GM23248 (cell line): Measurements from ENCODE around the gene BCAR1. TPM values are rescaled to one million over a fixed set of nuclear protein-coding genes. Genes with fewer than 3 reads are reported as not detected.

Experiments
- DNase-seq: peaks from one replicate; pipeline ENCODE4 v3.0.0-alpha.2; 2015
- H2AFZ ChIP-seq: fragments of 200-600 bp; sonication (generic); 2 replicates; pipeline ENCODE4 v1.6.1; 2016; ENCODE audit warnings: antibody characterized with exemption
- H3F3A ChIP-seq: fragments of 200-600 bp; sonication (generic); 2 replicates; pipeline ENCODE4 v1.6.1; 2016; ENCODE audit warnings: mild to moderate bottlenecking, antibody characterized with exemption, mixed run types; ENCODE audit not compliant: insufficient read depth
- H3K27ac ChIP-seq: fragments of 200-600 bp; sonication (generic); 2 replicates; pipeline ENCODE4 v1.5.1; 2016; ENCODE audit warnings: mild to moderate bottlenecking
- H3K27me3 ChIP-seq: fragments of 200-600 bp; sonication (generic); replicated peaks from 2 replicates; pipeline ENCODE4 v1.6.1; 2016; ENCODE audit warnings: mild to moderate bottlenecking; ENCODE audit not compliant: insufficient read depth
- H3K36me3 ChIP-seq: fragments of 200-600 bp; sonication (generic); 2 replicates; pipeline ENCODE4 v1.6.1; 2016; ENCODE audit warnings: low read depth, mild to moderate bottlenecking
- H3K4me1 ChIP-seq: fragments of 200-600 bp; sonication (generic); 2 replicates; pipeline ENCODE4 v1.6.1; 2016; ENCODE audit warnings: mild to moderate bottlenecking; ENCODE audit not compliant: insufficient read depth
- H3K4me2 ChIP-seq: fragments of 200-600 bp; sonication (generic); one replicate; pipeline ENCODE4 v1.6.1; 2016; ENCODE audit warnings: mild to moderate bottlenecking; ENCODE audit not compliant: unreplicated experiment
- H3K4me3 ChIP-seq: fragments of 200-600 bp; sonication (generic); 2 replicates; pipeline ENCODE4 v1.5.1; 2016; ENCODE audit warnings: mild to moderate bottlenecking
- H3K79me2 ChIP-seq: fragments of 200-600 bp; sonication (generic); 2 replicates; pipeline ENCODE4 v1.6.1; 2016; ENCODE audit warnings: mild to moderate bottlenecking; ENCODE audit not compliant: insufficient read depth
- H3K9ac ChIP-seq: fragments of 200-600 bp; sonication (generic); 2 replicates; pipeline ENCODE4 v1.6.1; 2016; ENCODE audit warnings: mild to moderate bottlenecking
- H3K9me2 ChIP-seq: fragments of 200-600 bp; sonication (generic); 2 replicates; pipeline ENCODE4 v1.6.1; 2016; ENCODE audit warnings: mixed run types, mild to moderate bottlenecking, moderate library complexity; ENCODE audit not compliant: insufficient read depth
- H3K9me3 ChIP-seq: fragments of 200-600 bp; sonication (generic); one replicate; pipeline ENCODE4 v1.6.1; 2017; ENCODE audit warnings: low read depth
- H4K20me1 ChIP-seq: fragments of 200-600 bp; sonication (generic); 2 replicates; pipeline ENCODE4 v1.6.0; 2016; ENCODE audit not compliant: insufficient read depth
- EZH2 ChIP-seq: fragments of 200-600 bp; sonication (generic); IDR thresholded peaks from 2 replicates; pipeline ENCODE4 v1.6.1; 2018; ENCODE audit warnings: antibody characterized with exemption, mild to moderate bottlenecking; ENCODE audit not compliant: insufficient read depth, poor library complexity, severe bottlenecking
- EZH2phosphoT487 ChIP-seq: fragments of 200-600 bp; sonication (generic); IDR thresholded peaks from 2 replicates; pipeline ENCODE4 v1.6.1; 2018; ENCODE audit warnings: antibody characterized with exemption, moderate library complexity, mild to moderate bottlenecking, low read depth; ENCODE audit not compliant: insufficient read depth
- WGBS, 2 experiments: methylation state at CpG; one replicate each; pipeline ENCODE4 v1.1.6; 2015 to 2017; ENCODE audit warnings: low lambda C conversion rate in 2 of 2, low coverage in 1 of 2; ENCODE audit errors: missing lambda C conversion rate in 2 of 2; 5-methylcytosine and 5-hydroxymethylcytosine counted together
- in situ Hi-C: fragments of 300-500 bp; cut with MboI; formaldehyde crosslinking; loops from 2 replicates; pipeline ENCODE4 v1.15.0; 2020
- polyA plus RNA-seq: library from polyadenylated mRNA; unstranded; fragments of >200 nt; fragmentation: Nextera tagmentation; extraction: Ambion mirVana; gene quantifications from 2 replicates; pipeline ENCODE4 v1.2.1, GENCODE V29; 2016
- total RNA-seq: library from RNA; depleted of rRNA; stranded (reverse); fragments of >200 nt; shearing (Covaris generic); gene quantifications from 2 replicates; pipeline ENCODE4 v1.2.3, GENCODE V29; 2014

Gene BCAR1
- total and polyA plus RNA-seq, 2 experiments from 2014 or later = 52.9 to 87.0 TPM

- peak overlapping the region; percentile 51 for H3K4me3 ChIP-seq
Observed at GRCh38 chr16:75198135-75198600, 53.3 kb downstream of the BCAR1 start.

GRCh38 chr16:75197522-75198134, 53.8 kb downstream of the BCAR1 start:
- H3K27ac ChIP-seq = no peak overlapping the region
- peak overlapping the region; percentile 67 for H3K4me2 ChIP-seq
- no peaks in the 10 kb centered on the region for H3K9me3 ChIP-seq
- no peaks in the 10 kb centered on the region for H3K79me2 ChIP-seq
- peak overlapping the region; percentile 51; the same call in 1 of the 2 replicates for H3K4me3 ChIP-seq
- peaks cover 8% of the 10 kb centered on the region; the same call in 1 of the 2 replicates for H3K27me3 ChIP-seq
- TF ChIP-seq EZH2phosphoT487 = no peak
- no peak for TF ChIP-seq EZH2
- peak overlapping the region; percentile 90 for H2AFZ ChIP-seq
- H3K9ac ChIP-seq = no peak overlapping the region
- no peaks in the 10 kb centered on the region for H3K36me3 ChIP-seq
- H4K20me1 ChIP-seq = no peaks in the 10 kb centered on the region
- WGBS, 2 experiments = 75 to 78% methylated on average over 14 of the region's 14 CpGs
- in situ Hi-C loops = no loop called here
- H3K4me1 ChIP-seq = no peaks in the 10 kb centered on the region
- no peaks in the 10 kb centered on the region for H3K9me2 ChIP-seq
- no peak for DNase-seq
- H3F3A ChIP-seq = no peaks in the 10 kb centered on the region

More at GRCh38 chr16:75198135-75198600, 53.3 kb downstream of the BCAR1 start:
- TF ChIP-seq EZH2 (no peak), EZH2phosphoT487 (no peak)
- Histone ChIP-seq H3K4me2 (peak overlapping the region; percentile 67), H4K20me1 (no peaks in the 10 kb centered on the region), H3K79me2 (no peaks in the 10 kb centered on the region), H3K27ac (no peak overlapping the region), H3K36me3 (no peaks in the 10 kb centered on the region), H3K9me2 (no peaks in the 10 kb centered on the region), H3K9ac (peak overlapping the region; percentile 42), H3F3A (no peaks in the 10 kb centered on the region), H3K27me3 (peaks cover 8% of the 10 kb centered on the region; the same call in 1 of the 2 replicates), H3K9me3 (no peaks in the 10 kb centered on the region), H3K4me1 (no peaks in the 10 kb centered on the region), H2AFZ (peak overlapping the region; percentile 90)
- WGBS, 2 experiments = 0 to 3% methylated on average over 18 of the region's 18 CpGs
- in situ Hi-C loops = no loop called here
- peak; percentile 67 for DNase-seq

- Histone ChIP-seq H3K4me2 (no peak overlapping the region), H3K9me2 (no peaks in the 10 kb centered on the region), H3K27me3 (peaks cover 8% of the 10 kb centered on the region; the same call in 1 of the 2 replicates), H3K4me1 (no peaks in the 10 kb centered on the region), H3K79me2 (no peaks in the 10 kb centered on the region), H3K9ac (no peak overlapping the region), H3K4me3 (no peak overlapping the region), H3K27ac (no peak overlapping the region), H3K9me3 (no peaks in the 10 kb centered on the region), H2AFZ (no peak overlapping the region), H4K20me1 (no peaks in the 10 kb centered on the region), H3F3A (no peaks in the 10 kb centered on the region), H3K36me3 (no peaks in the 10 kb centered on the region)
- no peak for TF ChIP-seq EZH2phosphoT487
- no peak for TF ChIP-seq EZH2
- 61 to 62% methylated on average over 9 of the region's 9 CpGs for WGBS, 2 experiments
- in situ Hi-C loops = no loop called here
- DNase-seq = no peak
Observed at GRCh38 chr16:75196836-75197235, 54.6 kb downstream of the BCAR1 start.

GRCh38 chr16:75195811-75196790, 55.3 kb downstream of the BCAR1 start:
- no peaks in the 10 kb centered on the region for H4K20me1 ChIP-seq
- H3K4me2 ChIP-seq = no peak overlapping the region
- H3K9ac ChIP-seq = no peak overlapping the region
- WGBS, 2 experiments = 79 to 80% methylated on average over 23 to 24 of the region's 24 CpGs
- H2AFZ ChIP-seq = no peak overlapping the region
- H3K9me3 ChIP-seq = no peaks in the 10 kb centered on the region
- no peak for TF ChIP-seq EZH2phosphoT487
- TF ChIP-seq EZH2 = no peak
- no peaks in the 10 kb centered on the region for H3K4me1 ChIP-seq
- H3K9me2 ChIP-seq = no peaks in the 10 kb centered on the region
- no peaks in the 10 kb centered on the region for H3K79me2 ChIP-seq
- no peak overlapping the region for H3K27ac ChIP-seq
- no peaks in the 10 kb centered on the region for H3F3A ChIP-seq
- DNase-seq = no peak
- H3K4me3 ChIP-seq = no peak overlapping the region
- in situ Hi-C loops = no loop called here
- H3K36me3 ChIP-seq = no peaks in the 10 kb centered on the region
- peaks cover 8% of the 10 kb centered on the region; the same call in 1 of the 2 replicates for H3K27me3 ChIP-seq
